ENCODE data around the gene RFX5. TPM values are rescaled to one million over a fixed set of nuclear protein-coding genes. Genes with fewer than 3 reads are reported as not detected.
A peak's percentile ranks its signal among the peaks of the same experiment; 100 is the strongest.

Gene RFX5
- total and polyA plus RNA-seq, 2 of the 13 experiments (the other 11 are each of a cell fraction or from before 2014, with no cell fraction given): 17.9 to 36.2 TPM

- no peak for TF ChIP-seq EHMT2 (IDR thresholded peaks at IDR 0.05; ENCODE audit: borderline replicate concordance, low read depth, low read length)
- TF ChIP-seq MED8 (CRISPR knock-in tag; IDR thresholded peaks at IDR 0.05; ENCODE audit: insufficient replicate concordance): no peak
- no peak for TF ChIP-seq THAP11 (CRISPR knock-in tag; IDR thresholded peaks at IDR 0.05)
- TF ChIP-seq ZNF143 (CRISPR knock-in tag; IDR thresholded peaks at IDR 0.05): no peak
- TF ChIP-seq ETV6 (CRISPR knock-in tag; conservative IDR thresholded peaks at IDR 0.05): no peak
- no peak for TF ChIP-seq ZBTB1 (CRISPR knock-in tag; IDR thresholded peaks at IDR 0.05; ENCODE audit: borderline replicate concordance)
- peak; percentile 29; the same call in 1 of the 2 replicates for TF ChIP-seq ZFX (CRISPR knock-in tag; IDR thresholded peaks at IDR 0.05; ENCODE audit: low read depth)
- no peak for TF ChIP-seq KDM4B (CRISPR knock-in tag; IDR thresholded peaks at IDR 0.05)
- peak; percentile 84 for TF ChIP-seq TBX2 (CRISPR knock-in tag; IDR thresholded peaks at IDR 0.05; ENCODE audit: borderline replicate concordance)
- no peak for TF ChIP-seq CSRNP2 (CRISPR knock-in tag; conservative IDR thresholded peaks at IDR 0.05; ENCODE audit: low read depth)
- no peak for TF ChIP-seq ZNF780A (CRISPR knock-in tag; IDR thresholded peaks at IDR 0.05)
- TF ChIP-seq ATF4 (CRISPR knock-in tag; IDR thresholded peaks at IDR 0.05): peak in 1 of 2 experiments; percentile 43; a peak in 1 of 4 replicates
- TF ChIP-seq MZF1 (CRISPR knock-in tag; IDR thresholded peaks at IDR 0.05; ENCODE audit: borderline replicate concordance): no peak
- TF ChIP-seq CHD2 (IDR thresholded peaks at IDR 0.05; ENCODE audit: low read depth, low read length): no peak
- TF ChIP-seq JUNB (CRISPR knock-in tag; IDR thresholded peaks at IDR 0.05; ENCODE audit: borderline replicate concordance): 0 out of 2 replicates have a peak, but pooled peaks have one; percentile 38
- TF ChIP-seq EED (CRISPR knock-in tag; IDR thresholded peaks at IDR 0.05): no peak
- TF ChIP-seq ZNF503 (CRISPR knock-in tag; IDR thresholded peaks at IDR 0.05): no peak
- peak; percentile 91; the same call in 1 of the 2 replicates for TF ChIP-seq PRDM10 (CRISPR knock-in tag; IDR thresholded peaks at IDR 0.05; ENCODE audit: low read depth)
- TF ChIP-seq ZNF619 (CRISPR knock-in tag; IDR thresholded peaks at IDR 0.05): no peak; the same call in 1 of the 2 replicates
- no peak for TF ChIP-seq KAT8 (CRISPR knock-in tag; IDR thresholded peaks at IDR 0.05)
Observed at GRCh38 chr1:151346769-151347522, at the start of gene RFX5 (continued).

Measured in HepG2 (cell line).